ENCODE measurements around the gene PEX14. TPM values are rescaled to one million over a fixed set of nuclear protein-coding genes. Genes with fewer than 3 reads are reported as not detected.

PEX14 gene
- total RNA-seq, 1 experiment from 2014 or later = 27.3 TPM

GRCh38 chr1:10511494-10511885 lies 36.7 kb downstream of the PEX14 start:
- DNase-seq (ENCODE audit: low spot score) (no peak), ATAC-seq (no peak)
- POLR2A ChIA-PET = no interaction called here
- Mint-ChIP-seq H3K27ac (no peak overlapping the region), H3K27me3 (ENCODE audit: low read depth) (no peaks in the 10 kb centered on the region), H3K36me3 (no peaks in the 10 kb centered on the region), H3K4me1 (peaks cover 68% of the 10 kb centered on the region), H3K4me3 (no peak overlapping the region), H3K9me3 (no peaks in the 10 kb centered on the region)
- TF ChIP-seq CDX4 (CRISPR knock-in tag; IDR thresholded peaks at IDR 0.05; ENCODE audit: borderline replicate concordance) = no peak
- TF ChIP-seq ZNF317 (CRISPR knock-in tag; IDR thresholded peaks at IDR 0.05; ENCODE audit: borderline replicate concordance, low read depth) = no peak
- TF ChIP-seq ZSCAN18 (CRISPR knock-in tag; IDR thresholded peaks at IDR 0.05) = no peak
- no peak for TF ChIP-seq MXD4 (CRISPR knock-in tag; IDR thresholded peaks at IDR 0.05; ENCODE audit: borderline replicate concordance)
- no peak for TF ChIP-seq ZNF232 (CRISPR knock-in tag; IDR thresholded peaks at IDR 0.05)
- no peak for TF ChIP-seq AFF4 (CRISPR knock-in tag; IDR thresholded peaks at IDR 0.05; ENCODE audit: borderline replicate concordance)
- TF ChIP-seq FOXJ3 (CRISPR knock-in tag; IDR thresholded peaks at IDR 0.05; ENCODE audit: borderline replicate concordance) = no peak
- TF ChIP-seq TP53 (CRISPR knock-in tag; IDR thresholded peaks at IDR 0.05) = no peak
- no peak for TF ChIP-seq ZBTB21 (CRISPR knock-in tag; IDR thresholded peaks at IDR 0.05; ENCODE audit: borderline replicate concordance)
- no peak for TF ChIP-seq GTF2I (CRISPR knock-in tag; conservative IDR thresholded peaks at IDR 0.05)
- TF ChIP-seq ZNF532 (CRISPR knock-in tag; IDR thresholded peaks at IDR 0.05; ENCODE audit: borderline replicate concordance) = no peak
- no peak for TF ChIP-seq USF1 (CRISPR knock-in tag; IDR thresholded peaks at IDR 0.05)
- no peak for TF ChIP-seq MLX (CRISPR knock-in tag; IDR thresholded peaks at IDR 0.05)
- TF ChIP-seq TEAD4 (CRISPR knock-in tag; IDR thresholded peaks at IDR 0.05) = no peak
- no peak for TF ChIP-seq HMGA2 (CRISPR knock-in tag; IDR thresholded peaks at IDR 0.05)
- TF ChIP-seq ZNF423 (CRISPR knock-in tag; IDR thresholded peaks at IDR 0.05) = no peak
- TF ChIP-seq ATF2 (CRISPR knock-in tag; IDR thresholded peaks at IDR 0.05; ENCODE audit: borderline replicate concordance, low read depth) = no peak
- CTCF ChIA-PET = interaction anchor here (0.6 kb wide), 1 partner anchor 11 kb away, joined by 5 read pairs; no protein-coding TSS in a partner anchor

Data from WTC11 (cell line).